GM11168 (cell line): ENCODE results near the gene SOCS2.
"Not testable (repeated sequence)": the region's sequence is repeated elsewhere in the genome, so short reads cannot be mapped to it uniquely, and the experiment has no call there.

Experiments used
- in situ Hi-C: fragments of 300-500 bp; cut with MboI; formaldehyde crosslinking; loops from one replicate; pipeline ENCODE4 v1.12.0; 2022; ENCODE audit warnings: low sequenced_read_pairs; ENCODE audit not compliant: unreplicated experiment

Gene SOCS2

GRCh38 chr12:93571925-93572711, at the start of gene SOCS2:
SOCS2 (plus strand) TSS chr12:93572675; CDS start chr12:93572898, 223 bp downstream.
- in situ Hi-C loops: no loop called here

- in situ Hi-C loops: no loop called here
These were observed 47.9 kb upstream of the SOCS2 start for GRCh38 chr12:93524386-93525133.

- in situ Hi-C loops: no loop called here
These were observed 45.6 kb upstream of the SOCS2 start for GRCh38 chr12:93526786-93527428.

GRCh38 chr12:93530358-93530757, 42.1 kb upstream of the SOCS2 start:
- in situ Hi-C loops: no loop called here

- in situ Hi-C loops: no loop called here
These were observed 39.2 kb upstream of the SOCS2 start for GRCh38 chr12:93533310-93533709.

GRCh38 chr12:93536111-93536765, 36.2 kb upstream of the SOCS2 start:
- in situ Hi-C loops: no loop called here

GRCh38 chr12:93536766-93537488, 35.5 kb upstream of the SOCS2 start:
- in situ Hi-C loops: no loop called here

GRCh38 chr12:93537769-93538168, 34.7 kb upstream of the SOCS2 start:
- in situ Hi-C loops: no loop called here

GRCh38 chr12:93539821-93540220, 32.7 kb upstream of the SOCS2 start:
- in situ Hi-C loops: no loop called here

- in situ Hi-C loops: no loop called here
These were observed 32.0 kb upstream of the SOCS2 start for GRCh38 chr12:93540466-93540865.

- in situ Hi-C loops: no loop called here
These were observed 30.8 kb upstream of the SOCS2 start for GRCh38 chr12:93541578-93542225.

GRCh38 chr12:93547778-93548177, 24.7 kb upstream of the SOCS2 start:
- in situ Hi-C loops: no loop called here

GRCh38 chr12:93549174-93549573, 23.3 kb upstream of the SOCS2 start:
- in situ Hi-C loops: no loop called here

GRCh38 chr12:93550748-93551611, 21.5 kb upstream of the SOCS2 start:
- in situ Hi-C loops: no loop called here

GRCh38 chr12:93552427-93552826, 20.0 kb upstream of the SOCS2 start:
- in situ Hi-C loops: no loop called here

- in situ Hi-C loops: not testable (repeated sequence)
These were observed 14.6 kb upstream of the SOCS2 start for GRCh38 chr12:93557879-93558278.

- in situ Hi-C loops: not testable (repeated sequence)
These were observed 13.8 kb upstream of the SOCS2 start for GRCh38 chr12:93558685-93559084.

- in situ Hi-C loops: loop anchor here (10.0 kb wide), 1 partner anchor 421 kb away; no protein-coding TSS in a partner anchor
These were observed 8.5 kb upstream of the SOCS2 start for GRCh38 chr12:93563807-93564538.
